CD14-positive monocyte (primary cell): Measurements from ENCODE around the gene TSPAN31. TPM values are rescaled to one million over a fixed set of nuclear protein-coding genes. Genes with fewer than 3 reads are reported as not detected.

Experiments
- DNase-seq, 3 donors: peaks; one replicate each; pipeline ENCODE4 v3.0.0-alpha.2; 2011 to 2022
- H2AFZ ChIP-seq: 2 replicates; pipeline ENCODE4 v1.6.0; 2012; ENCODE audit warnings: mild to moderate bottlenecking, low read depth, low read length, inconsistent platforms; ENCODE audit not compliant: insufficient read depth, poor library complexity, severe bottlenecking
- H3K27ac ChIP-seq, 2 donors: 1 replicate in 1 of 2; 2 replicates in 1 of 2; pipeline ENCODE4 v1.5.1; 2012 to 2013; ENCODE audit warnings: low read length in 2 of 2, control low read depth in 1 of 2, inconsistent platforms in 1 of 2, low read depth in 1 of 2, mild to moderate bottlenecking in 1 of 2
- H3K27me3 ChIP-seq, 2 donors: one replicate each; pipeline versions ENCODE4 v1.6.0 to v1.6.1; 2011 to 2013; ENCODE audit warnings: low read length in 2 of 2; ENCODE audit not compliant: control insufficient read depth in 2 of 2, insufficient read depth in 2 of 2
- H3K36me3 ChIP-seq, 2 donors: replicated peaks in 1 of 2; 1 replicate in 1 of 2; 2 replicates in 1 of 2; pipeline versions ENCODE4 v1.5.1 to v1.6.1; 2012 to 2013; ENCODE audit warnings: low read length in 2 of 2, control low read depth in 1 of 2, inconsistent platforms in 1 of 2, mild to moderate bottlenecking in 1 of 2; ENCODE audit not compliant: insufficient read depth in 2 of 2, control insufficient read depth in 1 of 2
- H3K4me1 ChIP-seq, 2 donors: 1 replicate in 1 of 2; 2 replicates in 1 of 2; pipeline versions ENCODE4 v1.5.1 to v1.6.1; 2012 to 2013; ENCODE audit warnings: low read length in 2 of 2, control low read depth in 1 of 2, inconsistent platforms in 1 of 2, mild to moderate bottlenecking in 1 of 2, moderate library complexity in 1 of 2; ENCODE audit not compliant: insufficient read depth in 2 of 2, control insufficient read depth in 1 of 2
- H3K4me2 ChIP-seq: replicated peaks from 2 replicates; pipeline ENCODE3; 2012; ENCODE audit warnings: low read length, moderate library complexity, mild to moderate bottlenecking; ENCODE audit not compliant: poor library complexity, severe bottlenecking; ENCODE audit errors: extremely low read depth
- H3K4me3 ChIP-seq, 3 experiments: fragments of 200-600 bp in 1 of 3; sonication (generic) in 1 of 3; replicated peaks in 1 of 3; 1 replicate in 2 of 3; 2 replicates in 1 of 3; pipeline ENCODE4 v1.5.1; 2011 to 2013; ENCODE audit warnings: low read length in 3 of 3, mild to moderate bottlenecking in 3 of 3, control low read depth in 2 of 3, low read depth in 2 of 3, inconsistent platforms in 1 of 3, moderate library complexity in 1 of 3
- H3K79me2 ChIP-seq: 2 replicates; pipeline ENCODE4 v1.6.0; 2012; ENCODE audit warnings: mild to moderate bottlenecking, control low read depth, inconsistent platforms, low read length, moderate library complexity; ENCODE audit not compliant: insufficient read depth
- H3K9ac ChIP-seq: 2 replicates; pipeline ENCODE4 v1.6.0; 2017; ENCODE audit warnings: low read length, mild to moderate bottlenecking; ENCODE audit not compliant: insufficient read depth, poor library complexity, severe bottlenecking
- H3K9me3 ChIP-seq, 2 donors: replicated peaks in 1 of 2; 1 replicate in 1 of 2; 2 replicates in 1 of 2; pipeline versions ENCODE4 v1.5.1 to v1.6.1; 2012 to 2013; ENCODE audit warnings: low read length in 2 of 2, control low read depth in 1 of 2; ENCODE audit not compliant: control insufficient read depth in 1 of 2, insufficient read depth in 1 of 2
- H4K20me1 ChIP-seq: 2 replicates; pipeline ENCODE4 v1.6.0; 2012; ENCODE audit warnings: mild to moderate bottlenecking, low read length, control low read depth, moderate library complexity; ENCODE audit not compliant: insufficient read depth
- H3K27ac Mint-ChIP-seq, 7 donors: one replicate each; pipeline ENCODE4 v1.8.0; 2020; ENCODE audit warnings: mild to moderate bottlenecking in 7 of 7, mixed read lengths in 7 of 7, moderate library complexity in 6 of 7, inconsistent platforms in 2 of 7
- H3K27me3 Mint-ChIP-seq, 3 donors: one replicate each; pipeline ENCODE4 v1.8.0; 2021 to 2022; ENCODE audit warnings: low read depth in 3 of 3, mild to moderate bottlenecking in 3 of 3, mixed read lengths in 3 of 3, moderate library complexity in 3 of 3, inconsistent platforms in 1 of 3
- H3K36me3 Mint-ChIP-seq, 2 donors: one replicate each; pipeline ENCODE4 v1.8.0; 2020; ENCODE audit warnings: mixed read lengths in 2 of 2, inconsistent platforms in 1 of 2, mild to moderate bottlenecking in 1 of 2
- H3K4me1 Mint-ChIP-seq: one replicate; pipeline ENCODE4 v1.8.0; 2020; ENCODE audit warnings: mild to moderate bottlenecking, mixed read lengths
- H3K4me3 Mint-ChIP-seq, 2 donors: one replicate each; pipeline ENCODE4 v1.8.0; 2020; ENCODE audit warnings: mild to moderate bottlenecking in 2 of 2, mixed read lengths in 2 of 2, moderate library complexity in 1 of 2
- H3K9me3 Mint-ChIP-seq, 7 donors: one replicate each; pipeline ENCODE4 v1.8.0; 2020 to 2022; ENCODE audit warnings: mixed read lengths in 7 of 7, mild to moderate bottlenecking in 6 of 7, moderate library complexity in 6 of 7, inconsistent platforms in 2 of 7
- WGBS: methylation state at CpG from one replicate; pipeline ENCODE4 v1.1.5; 2013; ENCODE audit warnings: missing lambda C conversion rate; ENCODE audit not compliant: insufficient coverage; 5-methylcytosine and 5-hydroxymethylcytosine counted together
- intact Hi-C, 2 donors: fragments of 100-400 bp; cut with micrococcal nuclease; formaldehyde crosslinking; loops; one replicate each; pipeline versions ENCODE4 v1.15.0 to v1.15.1; 2023
- polyA plus RNA-seq, 3 donors: library from polyadenylated mRNA; depleted of rRNA in 1 of 3; unstranded in 2 of 3; stranded (reverse) in 1 of 3; fragments of 300-500 nt in 2 of 3; fragments of >200 nt in 1 of 3; fragmentation: Illumina TruSeq in 2 of 3; gene quantifications; 1 replicate in 2 of 3; 2 replicates in 1 of 3; pipeline ENCODE4 v1.2.3, GENCODE V29; 2012 to 2021
- TF ChIP-seq, protein P1 (sequence below): fragments of 200-600 bp; IDR thresholded peaks from one replicate; pipeline ENCODE4 v1.8.0; 2022; ENCODE audit warnings: antibody characterized with exemption, mild to moderate bottlenecking

Gene TSPAN31
- polyA plus RNA-seq, 3 donors, result 20.6 to 48.1 (median 43.0) TPM

DNA sequence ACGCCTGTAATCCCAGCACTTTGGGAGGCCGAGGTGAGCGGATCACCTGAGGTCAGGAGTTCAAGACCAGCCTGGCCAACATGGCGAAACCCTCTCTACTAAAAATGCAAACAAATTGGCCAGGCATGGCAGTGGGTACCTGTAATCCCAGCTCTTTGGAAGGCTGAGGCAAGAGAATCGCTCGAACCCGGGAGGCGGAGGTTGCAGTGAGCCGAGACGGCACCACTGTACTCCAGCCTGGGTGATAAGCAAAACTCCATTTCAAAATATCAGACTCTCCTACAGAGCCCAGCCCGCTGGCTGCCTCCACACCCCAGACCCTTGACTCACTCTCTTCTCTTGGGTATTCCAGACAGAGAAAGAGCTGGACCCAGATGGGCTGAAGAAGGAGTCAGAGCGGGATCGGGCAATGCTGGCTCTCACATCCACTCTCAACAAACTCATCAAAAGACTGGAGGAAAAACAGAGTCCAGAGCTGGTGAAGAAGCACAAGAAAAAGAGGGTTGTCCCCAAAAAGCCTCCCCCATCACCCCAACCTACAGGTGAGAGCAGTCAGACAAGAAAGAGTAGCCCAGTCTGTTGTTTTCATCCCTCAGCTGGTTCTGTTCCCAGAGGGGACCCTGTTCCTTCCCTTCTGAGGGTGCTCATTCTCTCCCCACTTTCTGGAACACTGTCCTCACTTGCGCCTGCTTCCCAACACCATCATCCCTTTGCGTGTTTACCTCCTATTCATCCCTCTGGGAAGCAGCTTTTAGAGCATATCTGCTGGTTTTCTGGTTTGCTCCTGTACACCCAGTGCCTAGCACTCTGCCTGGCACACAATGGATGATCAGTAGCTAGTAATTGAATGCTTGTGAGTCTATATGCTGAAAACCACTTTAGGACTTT, 26.0 kb upstream of the TSPAN31 start:
- no peak overlapping the region for H3K4me2 ChIP-seq
- intact Hi-C loops, result no loop called here
- no peak overlapping the region for H3K9ac ChIP-seq
- WGBS, result 97% methylated on average over 8 of the region's 15 CpGs
- Mint-ChIP-seq H3K4me3 (no peak overlapping the region), H3K9me3 (peaks cover 0 to 2% (median 0%) of the 10 kb centered on the region in 7 donors), H3K27me3 (no peaks in the 10 kb centered on the region), H3K36me3 (peaks cover 69 to 75% of the 10 kb centered on the region in 2 donors), H3K27ac (peak overlapping the region in 1 of 7 donors; percentile 62), H3K4me1 (no peaks in the 10 kb centered on the region)
- H2AFZ ChIP-seq, result no peak overlapping the region
- H3K36me3 ChIP-seq, result peaks cover 77 to 79% of the 10 kb centered on the region in 2 donors
- H3K27me3 ChIP-seq, result no peaks in the 10 kb centered on the region
- H3K9me3 ChIP-seq, result no peaks in the 10 kb centered on the region
- TF ChIP-seq, protein P1, sequence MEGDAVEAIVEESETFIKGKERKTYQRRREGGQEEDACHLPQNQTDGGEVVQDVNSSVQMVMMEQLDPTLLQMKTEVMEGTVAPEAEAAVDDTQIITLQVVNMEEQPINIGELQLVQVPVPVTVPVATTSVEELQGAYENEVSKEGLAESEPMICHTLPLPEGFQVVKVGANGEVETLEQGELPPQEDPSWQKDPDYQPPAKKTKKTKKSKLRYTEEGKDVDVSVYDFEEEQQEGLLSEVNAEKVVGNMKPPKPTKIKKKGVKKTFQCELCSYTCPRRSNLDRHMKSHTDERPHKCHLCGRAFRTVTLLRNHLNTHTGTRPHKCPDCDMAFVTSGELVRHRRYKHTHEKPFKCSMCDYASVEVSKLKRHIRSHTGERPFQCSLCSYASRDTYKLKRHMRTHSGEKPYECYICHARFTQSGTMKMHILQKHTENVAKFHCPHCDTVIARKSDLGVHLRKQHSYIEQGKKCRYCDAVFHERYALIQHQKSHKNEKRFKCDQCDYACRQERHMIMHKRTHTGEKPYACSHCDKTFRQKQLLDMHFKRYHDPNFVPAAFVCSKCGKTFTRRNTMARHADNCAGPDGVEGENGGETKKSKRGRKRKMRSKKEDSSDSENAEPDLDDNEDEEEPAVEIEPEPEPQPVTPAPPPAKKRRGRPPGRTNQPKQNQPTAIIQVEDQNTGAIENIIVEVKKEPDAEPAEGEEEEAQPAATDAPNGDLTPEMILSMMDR, result no peak
- no peak overlapping the region for H3K4me3 ChIP-seq
- H3K27ac ChIP-seq, result no peak overlapping the region
- no peak for DNase-seq
- no peaks in the 10 kb centered on the region for H3K79me2 ChIP-seq
- H4K20me1 ChIP-seq, result peaks cover 12% of the 10 kb centered on the region
- no peaks in the 10 kb centered on the region for H3K4me1 ChIP-seq

DNA sequence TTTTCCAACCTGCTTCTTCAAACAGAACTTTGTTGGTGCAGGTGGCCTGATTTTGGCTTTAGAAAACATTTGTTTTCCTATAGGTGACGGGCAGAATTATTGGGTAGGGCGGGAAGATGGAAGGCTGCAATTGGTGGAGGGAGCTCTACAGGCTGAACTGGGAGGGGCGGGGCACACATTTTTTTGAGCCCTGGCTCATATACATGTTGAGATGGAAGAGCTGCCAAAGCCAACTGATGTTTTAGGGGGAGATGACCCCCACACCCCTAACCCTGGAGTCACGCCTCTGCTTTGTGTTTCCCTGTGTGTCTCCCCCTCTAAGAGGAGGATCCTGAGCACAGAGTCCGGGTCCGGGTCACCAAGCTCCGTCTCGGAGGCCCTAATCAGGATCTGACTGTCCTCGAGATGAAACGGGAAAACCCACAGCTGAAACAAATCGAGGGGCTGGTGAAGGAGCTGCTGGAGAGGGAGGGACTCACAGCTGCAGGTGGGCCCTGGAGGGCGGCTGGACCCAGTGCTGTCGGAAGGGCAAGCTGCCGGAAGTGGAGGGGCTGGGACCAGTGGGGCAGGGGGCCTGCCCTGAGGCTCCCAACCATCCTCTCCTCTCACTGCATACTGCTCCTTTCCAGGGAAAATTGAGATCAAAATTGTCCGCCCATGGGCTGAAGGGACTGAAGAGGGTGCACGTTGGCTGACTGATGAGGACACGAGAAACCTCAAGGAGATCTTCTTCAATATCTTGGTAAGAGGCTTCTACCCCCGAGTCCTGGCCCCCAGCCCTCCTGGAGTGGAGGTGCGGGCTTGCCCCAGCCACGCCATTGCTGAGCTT, 24.8 kb upstream of the TSPAN31 start:
- Histone ChIP-seq H3K9ac (no peak overlapping the region), H3K4me1 (no peaks in the 10 kb centered on the region), H2AFZ (no peak overlapping the region), H3K27me3 (no peaks in the 10 kb centered on the region), H3K4me2 (no peak overlapping the region), H3K27ac (no peak overlapping the region), H3K4me3 (no peak overlapping the region), H3K9me3 (no peaks in the 10 kb centered on the region), H3K36me3 (peaks cover 67 to 71% of the 10 kb centered on the region in 2 donors), H4K20me1 (peaks cover 12% of the 10 kb centered on the region), H3K79me2 (no peaks in the 10 kb centered on the region)
- no peak for DNase-seq
- intact Hi-C loops, result no loop called here
- TF ChIP-seq, protein P1, result no peak
- peak overlapping the region in 2 of 7 donors; percentile 34 to 75 for H3K27ac Mint-ChIP-seq
- 98% methylated on average over 6 of the region's 20 CpGs for WGBS
- peaks cover 0 to 2% (median 0%) of the 10 kb centered on the region in 3 donors for H3K27me3 Mint-ChIP-seq
- H3K9me3 Mint-ChIP-seq, result peaks cover 0 to 2% (median 0%) of the 10 kb centered on the region in 7 donors
- H3K4me1 Mint-ChIP-seq, result peaks cover 3% of the 10 kb centered on the region
- H3K36me3 Mint-ChIP-seq, result peaks cover 66 to 67% of the 10 kb centered on the region in 2 donors
- H3K4me3 Mint-ChIP-seq, result no peak overlapping the region
